Activated CD4-positive, alpha-beta T cell treated with anti-CD3 and anti-CD28 coated beads, Interleukin-2, Interleukin-4, amounts not matched to agents 100 ng/mL and 50 ng/mL, durations not matched to agents 16 hours and 8 hours (primary cell): ENCODE measurements around the gene MIGA1.
"Not testable (repeated sequence)": the region's sequence is repeated elsewhere in the genome, so short reads cannot be mapped to it uniquely, and the experiment has no call there.

Experiments used
- DNase-seq: peaks from one replicate; pipeline ENCODE4 v3.0.0-alpha.2; 2020; ENCODE audit warnings: low spot score

Gene MIGA1

GRCh38 chr1:77802026-77802425 is 22.6 kb downstream of the MIGA1 start:
- DNase-seq = no peak

GRCh38 chr1:77803371-77803770 is 23.9 kb downstream of the MIGA1 start:
- DNase-seq = no peak

GRCh38 chr1:77809787-77810462 is 30.5 kb downstream of the MIGA1 start:
- not testable (repeated sequence) for DNase-seq

- not testable (repeated sequence) for DNase-seq
Measured at GRCh38 chr1:77811589-77811988, 32.1 kb downstream of the MIGA1 start.

- no peak for DNase-seq
Measured at GRCh38 chr1:77817368-77818209, 38.1 kb downstream of the MIGA1 start.

GRCh38 chr1:77820121-77820520 is 40.7 kb downstream of the MIGA1 start:
- DNase-seq = no peak

- DNase-seq = no peak
Measured at GRCh38 chr1:77824079-77824478, 44.6 kb downstream of the MIGA1 start.

GRCh38 chr1:77824694-77825093 is 45.2 kb downstream of the MIGA1 start:
- no peak for DNase-seq

- DNase-seq = peak; percentile 6
Measured at GRCh38 chr1:77825131-77825709, 45.8 kb downstream of the MIGA1 start.

GRCh38 chr1:77826851-77827250 is 47.4 kb downstream of the MIGA1 start:
- DNase-seq = not testable (repeated sequence)

- no peak for DNase-seq
Measured at GRCh38 chr1:77828098-77828497, 48.6 kb downstream of the MIGA1 start.

GRCh38 chr1:77829851-77830250 is 50.4 kb downstream of the MIGA1 start:
- DNase-seq = no peak

GRCh38 chr1:77830946-77831345 is 51.5 kb downstream of the MIGA1 start:
- no peak for DNase-seq

- no peak for DNase-seq
Measured at GRCh38 chr1:77831566-77831965, 52.1 kb downstream of the MIGA1 start.

GRCh38 chr1:77831976-77832711 is 52.7 kb downstream of the MIGA1 start:
- DNase-seq = no peak

GRCh38 chr1:77832901-77833300 is 53.5 kb downstream of the MIGA1 start:
- DNase-seq = no peak

GRCh38 chr1:77833521-77834100 is 54.2 kb downstream of the MIGA1 start:
- no peak for DNase-seq

- no peak for DNase-seq
Measured at GRCh38 chr1:77834771-77835334, 55.4 kb downstream of the MIGA1 start.

- DNase-seq = no peak
Measured at GRCh38 chr1:77841574-77841973, 62.1 kb downstream of the MIGA1 start.

GRCh38 chr1:77845951-77846350 is 66.5 kb downstream of the MIGA1 start:
- DNase-seq = no peak

- DNase-seq = no peak
Measured at GRCh38 chr1:77846966-77847365, 67.5 kb downstream of the MIGA1 start.

GRCh38 chr1:77847621-77848080 is 68.2 kb downstream of the MIGA1 start:
- no peak for DNase-seq
